COR-L47 (cell line): ENCODE measurements around the gene TEX53.

Experiments
- DNase-seq: peaks from one replicate; lab custom pipeline; 2025; lab: John Stamatoyannopoulos, UW

TEX53 gene

DNA sequence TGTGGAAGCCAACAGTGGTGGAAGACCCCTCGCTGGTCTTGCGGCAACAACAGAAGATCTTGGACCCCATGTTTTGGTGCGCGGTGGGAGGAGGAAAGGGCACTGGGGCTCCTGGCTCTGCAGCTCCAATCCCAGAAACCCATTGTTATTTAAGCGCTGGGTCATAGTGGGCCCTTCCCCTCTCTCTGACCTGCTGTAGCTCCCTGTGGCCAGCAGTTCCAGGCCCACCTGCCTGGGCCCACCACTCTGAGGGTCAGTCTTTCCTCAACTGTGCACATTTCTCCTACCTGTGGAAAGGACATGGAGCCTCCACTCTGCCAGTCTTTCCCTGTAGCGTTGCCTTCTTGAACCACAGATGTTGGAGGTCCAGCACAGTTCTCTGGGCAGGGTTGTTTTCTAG is at the start of gene TEX53:
TEX53 (minus strand) TSS at position 101 of the 400 bp plus-strand sequence; CDS start at position 70, 31 bp downstream.
- DNase-seq, result no peak

DNA sequence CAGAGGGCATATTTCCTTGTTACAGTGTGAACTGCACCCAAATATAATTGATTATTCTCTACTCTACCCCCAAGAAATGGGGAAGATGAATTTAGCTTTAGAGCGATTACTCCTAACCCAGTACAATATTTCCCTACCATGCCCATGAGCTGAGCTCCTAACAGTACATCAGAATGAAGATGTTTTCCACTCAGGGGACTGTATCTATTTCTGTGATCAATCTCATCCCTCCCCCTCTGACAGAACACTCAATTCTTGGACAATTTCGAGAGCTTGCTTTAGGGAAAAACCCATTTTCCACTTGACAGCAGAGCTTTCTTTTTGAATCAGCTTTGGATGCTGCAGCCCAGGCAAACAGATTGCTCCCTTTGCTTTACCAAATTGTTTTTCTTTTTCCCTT is 49.1 kb upstream of the TEX53 start:
- DNase-seq, result no peak

DNA sequence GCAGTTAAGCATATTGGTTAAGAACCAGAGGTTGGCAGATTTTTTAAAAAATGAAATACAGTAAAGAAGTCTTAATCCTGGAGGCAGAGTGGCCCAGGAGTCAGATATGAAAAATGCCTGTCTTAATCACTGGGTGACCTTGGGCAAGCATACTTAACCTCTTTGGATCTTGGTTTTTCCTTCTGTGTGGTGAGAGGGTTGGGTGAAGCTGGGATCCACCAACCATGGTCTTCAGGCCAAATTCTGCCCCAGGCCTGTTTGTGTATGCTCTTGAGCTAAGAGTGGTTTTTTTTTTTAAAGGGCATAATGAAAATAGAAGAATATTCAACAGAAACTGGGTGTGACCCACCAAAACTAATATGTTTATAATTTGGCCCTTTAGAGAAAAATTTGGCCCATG is 44.4 kb upstream of the TEX53 start:
- DNase-seq, result no peak

DNA sequence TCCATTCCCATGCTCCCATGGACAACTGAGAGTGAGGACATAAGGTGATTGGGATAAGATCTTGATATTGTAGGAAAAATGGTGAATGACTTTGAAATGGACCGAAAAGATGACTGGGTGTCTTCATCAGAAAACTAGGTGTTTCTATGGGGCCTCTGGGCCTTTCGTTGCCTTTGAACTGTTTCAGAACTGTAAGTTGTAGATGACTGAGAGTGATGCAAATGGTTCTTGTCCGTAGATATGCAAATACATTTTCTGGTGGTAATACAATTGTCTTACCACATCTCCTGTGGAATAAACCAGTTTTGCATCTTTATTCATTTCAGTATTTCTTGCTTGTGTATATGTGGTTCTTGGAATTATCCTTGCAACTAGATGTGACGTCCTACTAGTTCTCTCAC is 40.3 kb upstream of the TEX53 start:
- DNase-seq, result no peak

DNA sequence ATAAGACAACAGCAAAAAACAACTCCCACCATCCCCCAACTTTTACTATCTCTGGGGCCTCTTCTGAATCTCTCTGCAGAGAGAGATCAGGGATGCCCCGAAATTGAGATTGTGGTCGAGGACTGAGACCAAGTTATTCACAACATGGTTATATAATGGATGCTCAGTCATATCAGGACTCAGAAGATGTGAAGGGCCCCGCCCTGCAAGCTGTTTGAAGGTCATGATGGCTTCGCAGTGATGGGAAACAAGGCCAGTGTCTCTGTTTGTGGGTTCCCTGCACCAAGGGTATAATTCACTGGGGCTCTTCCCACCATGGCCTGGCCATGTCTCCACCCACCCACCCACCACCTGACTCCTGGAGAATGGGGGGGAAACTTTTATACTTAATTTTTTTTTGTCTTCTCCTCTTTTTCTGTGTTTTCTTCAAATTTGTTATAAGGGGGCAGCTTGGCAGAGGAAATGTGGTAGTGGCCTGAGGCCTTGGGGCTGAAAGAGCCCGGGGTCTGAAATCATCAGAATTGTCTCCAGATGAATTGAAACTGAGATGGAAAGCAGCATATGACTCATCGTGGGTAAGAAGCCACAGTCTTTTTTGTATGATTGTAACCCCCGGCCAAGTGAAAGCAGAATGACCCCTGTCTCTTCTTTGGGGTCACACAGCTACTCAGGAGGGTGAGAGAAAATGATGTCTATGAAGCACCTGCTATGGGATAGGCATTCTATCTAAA is 39.4 kb upstream of the TEX53 start:
- DNase-seq, result no peak

DNA sequence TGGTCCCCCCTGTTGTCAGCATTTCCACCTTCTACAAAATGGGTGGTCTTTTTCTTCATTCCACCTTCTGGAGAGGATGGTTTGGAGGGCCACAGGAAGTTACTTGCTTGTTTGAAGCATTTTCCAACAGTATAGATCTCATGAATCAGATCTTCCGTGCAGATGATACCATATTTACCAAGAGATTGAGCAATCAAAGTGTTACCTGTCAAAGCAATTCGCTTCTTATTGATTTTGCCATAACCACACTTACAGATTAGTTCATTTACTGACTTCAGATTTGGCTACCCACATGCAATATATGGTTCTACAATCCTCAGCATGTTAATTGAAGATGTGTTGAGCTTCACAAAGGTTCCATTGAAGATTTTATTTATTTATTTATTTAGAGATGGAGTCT is 38.3 kb upstream of the TEX53 start:
- no peak for DNase-seq

DNA sequence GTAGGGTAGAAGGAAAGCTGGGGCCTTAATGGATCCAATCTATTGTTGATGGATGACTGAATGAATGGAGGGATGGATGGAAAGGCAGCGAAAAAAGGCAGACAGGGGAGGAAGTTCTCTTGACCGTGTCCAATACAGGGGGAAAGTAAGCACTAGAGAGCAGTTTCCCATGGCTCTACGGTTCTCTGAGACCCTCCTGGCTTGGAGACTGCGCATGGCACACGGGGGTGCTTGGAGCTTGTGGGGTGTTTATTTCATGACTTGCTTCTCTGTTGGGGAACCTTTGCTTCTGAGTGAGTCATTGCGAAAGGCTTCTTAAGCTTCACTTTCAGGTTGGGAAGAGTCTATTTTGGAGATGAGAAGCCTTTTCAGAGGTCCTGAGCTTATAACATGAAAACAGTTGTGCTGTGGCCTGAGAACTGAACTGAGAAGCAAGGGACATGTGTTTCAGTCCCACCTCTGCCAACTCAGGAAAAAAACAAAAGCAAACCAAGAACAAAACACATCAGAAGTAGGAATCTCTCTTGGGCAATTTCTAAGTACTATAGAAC is 37.2 kb upstream of the TEX53 start:
- DNase-seq, result no peak

DNA sequence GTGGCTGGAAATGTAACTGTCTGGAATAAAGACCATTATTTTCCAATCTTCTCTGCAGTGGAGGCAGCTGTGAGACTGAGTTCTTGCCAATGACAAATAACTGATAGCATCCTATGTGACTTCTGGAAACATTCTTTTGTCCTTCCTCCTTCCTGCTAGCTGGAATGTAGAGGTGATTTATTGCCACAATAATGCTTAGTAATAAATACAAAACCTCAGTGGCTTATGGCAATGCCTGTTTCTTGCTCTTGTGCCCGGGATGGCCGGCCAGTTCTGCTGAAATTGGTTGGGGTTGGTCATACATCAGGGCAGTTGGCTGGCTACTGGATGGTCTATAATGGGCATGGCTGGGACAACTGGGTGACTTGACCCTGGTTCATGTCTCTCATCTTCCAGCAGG is 36.5 kb upstream of the TEX53 start:
- no peak for DNase-seq

DNA sequence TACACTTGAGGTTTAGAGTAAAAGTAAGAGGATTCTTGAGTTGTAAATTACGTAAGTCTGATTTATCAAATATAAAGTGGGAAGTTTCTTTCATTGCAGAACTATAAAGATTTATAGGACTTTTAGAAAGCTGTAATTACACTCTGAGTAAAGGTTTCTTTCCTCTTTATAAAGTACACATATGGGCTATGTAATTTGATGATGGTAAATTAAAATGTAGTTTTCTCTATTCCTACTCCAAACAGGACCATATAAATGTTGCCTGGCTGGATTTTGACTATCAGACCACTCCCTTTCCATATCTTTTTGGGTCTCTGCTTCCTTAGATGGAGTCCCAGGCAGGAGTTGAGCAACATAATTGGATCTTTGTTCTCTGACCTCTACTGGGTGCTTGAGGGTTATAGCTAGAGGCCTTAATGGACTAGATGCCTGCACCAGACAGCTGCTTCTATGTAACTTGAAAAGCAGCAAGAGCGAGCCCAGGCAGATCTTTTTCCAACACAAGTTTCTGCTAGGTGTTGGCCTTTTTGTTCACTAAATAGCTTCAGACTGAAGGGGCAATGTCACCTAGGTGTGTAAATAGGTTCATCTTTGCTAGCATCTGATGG is 35.7 kb upstream of the TEX53 start:
- no peak for DNase-seq

DNA sequence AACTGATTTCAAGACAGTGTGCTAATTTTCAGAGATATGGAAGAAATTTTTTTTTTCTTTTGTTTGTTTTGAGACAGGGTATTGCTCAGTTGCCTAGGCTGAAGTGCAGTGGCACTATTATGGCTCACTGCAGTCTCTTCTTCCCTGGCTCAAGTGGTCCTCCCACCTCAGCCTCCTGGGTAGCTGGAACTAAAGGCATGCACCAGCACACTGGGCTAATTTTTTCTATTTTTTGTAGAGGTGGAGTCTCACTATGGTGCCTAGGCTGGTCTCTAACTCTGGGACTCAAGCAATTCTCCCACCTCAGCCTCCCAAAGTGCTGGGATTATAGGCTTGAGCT is 34.3 kb upstream of the TEX53 start:
- no peak for DNase-seq

DNA sequence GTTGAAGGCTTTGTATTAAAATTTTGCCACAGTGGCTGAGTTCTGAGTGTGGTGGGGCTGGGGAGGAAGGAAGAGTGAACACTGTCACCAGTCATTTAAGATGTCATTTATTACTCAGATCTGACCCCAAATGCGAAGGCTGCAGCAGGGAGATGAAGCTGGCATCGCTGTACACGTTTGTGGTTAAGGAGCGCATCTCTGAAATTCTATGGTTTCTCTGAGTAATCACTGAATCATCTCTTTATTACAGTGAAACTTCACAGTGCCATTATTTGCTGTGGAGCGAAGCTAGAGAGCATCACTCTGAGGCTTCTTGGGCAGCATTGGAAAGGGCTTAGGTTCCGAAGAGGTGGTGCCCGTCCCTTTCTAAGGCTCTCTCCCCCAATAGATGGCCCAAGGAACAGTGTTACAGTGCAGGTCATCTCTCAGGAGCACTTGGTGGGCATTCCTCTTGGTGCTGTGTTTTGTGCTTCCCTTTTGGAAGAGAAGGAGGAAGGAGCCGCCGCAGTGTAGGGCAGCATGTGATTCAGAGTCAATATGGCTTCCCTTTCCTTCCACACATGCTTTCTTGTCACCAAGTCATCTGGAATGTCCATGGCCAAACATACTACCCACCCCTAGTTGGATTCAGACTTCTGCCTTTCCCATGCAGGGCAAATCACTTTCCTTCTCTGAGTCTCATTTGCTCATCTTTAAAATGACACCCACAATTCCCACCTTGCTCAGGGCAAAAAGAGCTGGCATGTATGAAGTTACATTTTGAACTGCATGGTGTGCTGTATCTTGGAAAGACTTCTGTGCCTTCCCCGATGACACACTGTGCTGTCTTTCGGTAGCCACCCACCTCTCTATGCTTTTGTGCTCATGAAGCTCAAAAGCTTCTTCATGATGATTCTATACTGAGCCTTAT is 33.7 kb upstream of the TEX53 start:
- DNase-seq, result no peak

DNA sequence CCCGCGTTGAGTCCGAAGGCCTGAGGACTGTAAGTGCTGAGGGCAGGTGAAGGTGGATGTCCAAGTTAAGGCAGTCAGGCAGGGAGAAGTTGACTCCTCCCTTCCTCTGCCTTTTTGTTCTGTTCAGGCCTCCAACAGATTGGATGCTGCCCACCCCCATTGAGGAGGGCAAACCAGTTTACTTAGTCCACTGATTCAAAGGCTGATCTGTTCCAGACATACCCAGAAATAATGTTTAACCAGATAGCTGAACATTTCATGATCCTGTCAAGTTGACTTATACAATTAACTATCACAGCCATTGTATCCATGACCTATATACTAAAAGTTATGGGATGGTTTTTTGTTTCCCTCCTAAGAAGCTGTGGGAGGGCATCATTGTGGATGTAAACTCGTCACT is 32.7 kb upstream of the TEX53 start:
- DNase-seq, result no peak

DNA sequence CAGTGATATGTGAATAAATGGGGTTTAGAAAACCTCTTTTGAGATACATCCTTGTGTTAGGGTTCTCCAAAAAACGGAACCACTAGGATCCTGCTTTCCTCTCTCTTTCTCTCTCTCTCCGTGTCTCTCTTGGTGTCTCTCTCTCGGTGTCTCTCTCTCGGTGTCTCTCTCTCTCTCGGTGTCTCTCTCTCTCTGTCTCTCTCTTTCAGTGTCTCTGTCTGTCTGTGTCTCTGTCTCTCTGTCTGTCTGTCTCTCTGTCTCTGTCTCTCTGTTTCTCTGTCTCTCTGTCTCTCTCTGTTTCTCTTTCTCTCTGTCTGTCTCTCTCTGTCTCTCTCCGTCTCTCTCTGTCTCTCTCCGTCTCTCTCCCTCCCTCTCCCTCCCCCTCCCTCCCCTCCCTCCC is 32.2 kb upstream of the TEX53 start:
- no peak for DNase-seq

DNA sequence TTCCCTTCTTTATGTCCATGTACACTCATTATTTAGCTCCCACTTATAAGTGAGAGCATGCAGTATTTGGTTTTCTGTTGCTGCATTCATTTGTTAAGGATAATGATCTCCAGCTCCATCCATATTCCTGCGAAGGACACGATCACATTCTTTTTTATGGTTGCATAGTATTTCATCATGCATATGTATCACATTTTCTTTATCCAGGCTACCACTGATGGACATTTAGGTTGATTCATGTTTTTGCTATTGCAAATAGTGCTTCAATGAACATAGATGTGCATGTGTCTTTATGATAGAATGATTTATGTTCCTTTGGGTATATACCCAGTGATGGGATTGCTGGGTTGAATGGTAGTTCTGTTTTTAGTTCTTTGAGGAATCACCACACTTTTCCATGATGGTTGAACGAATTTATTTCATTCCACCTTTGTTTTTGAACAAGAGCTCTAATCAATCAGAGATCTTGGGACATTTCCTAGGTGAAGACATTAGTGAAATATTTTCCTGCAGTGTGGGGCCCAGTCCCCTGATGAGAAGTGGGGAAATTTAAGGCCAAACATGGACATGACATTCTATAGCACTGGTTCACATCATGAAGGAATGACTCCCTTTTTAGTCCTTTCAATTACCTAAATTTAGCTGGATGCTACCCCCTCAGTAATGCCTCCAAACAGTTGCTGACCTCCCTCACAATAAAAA is 31.5 kb upstream of the TEX53 start:
- DNase-seq, result no peak

DNA sequence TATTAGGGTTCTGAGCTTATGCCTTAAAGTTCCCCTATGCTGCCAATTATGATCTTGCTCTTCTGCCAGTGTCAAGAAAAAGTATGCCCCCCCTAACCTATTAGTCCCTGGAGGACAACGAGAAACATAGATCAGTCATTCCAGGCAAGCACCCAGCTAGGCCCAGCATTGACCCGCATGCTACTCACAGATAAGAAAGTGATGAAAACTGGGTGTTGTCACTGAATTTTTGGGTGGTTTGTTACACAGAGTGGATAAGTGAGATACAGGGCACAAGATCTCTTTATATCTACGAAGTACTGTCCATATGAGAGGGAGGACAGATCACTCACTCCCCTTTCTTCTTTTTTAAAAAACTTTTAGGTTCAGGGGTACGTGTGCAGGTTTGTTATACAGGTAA is 30.8 kb upstream of the TEX53 start:
- DNase-seq, result no peak

DNA sequence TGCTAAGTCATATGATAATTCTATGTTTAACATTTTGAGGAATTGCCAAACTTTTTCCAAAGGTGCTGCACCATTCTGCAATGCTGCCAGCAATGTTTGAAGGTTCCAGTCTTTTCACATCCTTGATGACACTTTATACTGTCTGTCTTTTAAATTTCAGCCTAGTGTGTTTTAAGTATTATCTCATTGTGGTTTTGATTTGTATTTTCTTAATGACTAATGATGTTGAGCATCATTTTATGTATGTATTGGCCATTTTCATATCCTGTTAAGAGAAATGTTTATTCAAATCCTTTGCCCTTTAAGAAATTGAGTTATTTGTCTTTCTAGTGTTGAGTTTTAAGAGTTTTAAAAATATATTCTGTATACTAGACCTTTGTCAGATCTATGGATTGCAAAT is 29.4 kb upstream of the TEX53 start:
- no peak for DNase-seq

DNA sequence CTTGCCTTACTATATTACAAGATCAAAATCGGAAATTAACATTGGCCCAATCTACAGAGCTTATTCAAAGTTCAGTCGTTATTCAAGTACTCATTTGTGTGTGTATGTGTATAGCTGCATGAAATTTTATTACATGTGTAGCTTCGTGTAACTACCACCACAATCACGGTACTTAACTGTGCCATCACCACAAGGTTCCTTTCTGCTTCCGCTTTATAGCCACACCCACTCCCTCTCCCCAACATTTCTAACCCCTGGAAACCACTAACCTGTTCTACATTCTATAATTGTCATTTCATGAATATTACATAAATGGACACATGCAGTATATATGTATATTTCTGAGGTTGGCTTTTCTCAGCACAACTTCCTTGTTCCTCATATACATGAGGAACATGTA is 28.3 kb upstream of the TEX53 start:
- DNase-seq, result no peak

DNA sequence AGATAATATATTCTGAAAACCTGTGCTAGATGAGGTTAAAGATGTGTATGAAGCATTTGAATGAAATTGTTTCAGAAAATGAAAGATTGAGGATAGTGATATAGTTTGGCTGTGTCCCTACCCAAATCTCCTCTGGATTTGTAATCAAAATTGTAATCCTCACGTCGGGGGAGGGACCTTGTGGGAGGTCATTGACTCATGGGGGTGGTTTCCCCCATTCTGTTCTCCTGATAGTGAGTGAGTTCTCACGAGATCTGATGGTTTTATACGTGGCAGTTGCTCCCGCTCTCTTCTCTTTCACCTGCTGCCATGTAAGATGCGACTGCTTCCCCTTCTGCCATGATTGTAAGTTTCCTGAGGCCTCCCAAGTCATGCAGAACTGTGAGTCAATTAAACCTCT is 26.4 kb upstream of the TEX53 start:
- no peak for DNase-seq

DNA sequence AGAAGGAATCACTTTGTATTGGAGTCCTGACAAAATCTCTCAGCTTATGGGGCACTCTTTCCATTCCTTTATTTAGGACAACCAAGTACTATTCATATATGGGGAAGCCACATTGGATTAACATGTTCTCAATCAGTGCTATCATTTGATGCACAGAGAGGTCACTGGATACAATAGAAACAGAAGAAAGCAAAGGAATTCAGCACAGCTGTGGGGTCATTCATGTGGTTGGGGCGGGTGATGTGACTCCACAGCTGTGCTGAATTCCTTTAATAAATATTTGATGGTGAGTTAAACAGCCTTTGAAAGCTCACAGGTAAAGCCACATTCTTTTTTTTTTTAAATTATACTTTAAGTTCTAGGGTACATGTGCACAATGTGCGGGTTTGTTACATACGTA is 25.2 kb upstream of the TEX53 start:
- no peak for DNase-seq

DNA sequence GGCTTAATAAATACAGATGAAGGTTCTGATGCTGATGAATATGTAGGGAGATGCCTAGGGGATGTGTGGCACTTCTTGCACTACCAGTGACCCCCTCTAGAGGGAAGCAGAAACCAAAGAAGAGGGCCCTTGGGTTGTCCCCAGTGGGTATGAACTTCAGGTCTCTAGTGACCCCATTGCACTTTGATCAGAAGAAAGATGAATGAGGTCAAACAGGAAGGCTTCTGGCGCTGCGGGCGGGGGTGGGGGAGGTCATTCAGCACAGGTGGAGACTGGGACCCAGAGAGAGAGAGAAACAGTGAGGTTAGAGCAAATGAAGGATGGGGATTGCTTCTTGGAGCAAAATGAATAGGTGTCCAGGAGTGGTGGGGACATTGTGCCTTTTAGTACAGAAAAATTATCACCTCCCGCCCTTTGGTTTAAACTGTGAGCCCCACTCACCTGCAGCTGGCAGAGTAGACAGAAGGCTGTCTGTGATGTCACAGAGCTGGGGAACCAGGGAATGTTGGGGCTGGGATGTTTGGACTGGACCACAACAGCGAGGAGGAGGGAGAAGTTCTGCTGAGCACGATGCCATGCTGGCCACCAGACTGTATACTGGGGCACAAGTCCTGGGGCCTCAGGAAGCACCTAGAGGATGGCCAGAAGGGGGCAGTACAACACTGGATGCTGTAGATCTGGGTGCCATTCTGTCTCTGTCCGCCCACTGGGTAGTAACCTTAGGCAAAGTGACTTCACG is 24.2 kb upstream of the TEX53 start, which contains the start of gene TEX48:
TEX48 (minus strand) TSS at position 599 of the 739 bp plus-strand sequence. CDS start 10,469 bp downstream, outside the sequence.
- DNase-seq, result peak; percentile 77

DNA sequence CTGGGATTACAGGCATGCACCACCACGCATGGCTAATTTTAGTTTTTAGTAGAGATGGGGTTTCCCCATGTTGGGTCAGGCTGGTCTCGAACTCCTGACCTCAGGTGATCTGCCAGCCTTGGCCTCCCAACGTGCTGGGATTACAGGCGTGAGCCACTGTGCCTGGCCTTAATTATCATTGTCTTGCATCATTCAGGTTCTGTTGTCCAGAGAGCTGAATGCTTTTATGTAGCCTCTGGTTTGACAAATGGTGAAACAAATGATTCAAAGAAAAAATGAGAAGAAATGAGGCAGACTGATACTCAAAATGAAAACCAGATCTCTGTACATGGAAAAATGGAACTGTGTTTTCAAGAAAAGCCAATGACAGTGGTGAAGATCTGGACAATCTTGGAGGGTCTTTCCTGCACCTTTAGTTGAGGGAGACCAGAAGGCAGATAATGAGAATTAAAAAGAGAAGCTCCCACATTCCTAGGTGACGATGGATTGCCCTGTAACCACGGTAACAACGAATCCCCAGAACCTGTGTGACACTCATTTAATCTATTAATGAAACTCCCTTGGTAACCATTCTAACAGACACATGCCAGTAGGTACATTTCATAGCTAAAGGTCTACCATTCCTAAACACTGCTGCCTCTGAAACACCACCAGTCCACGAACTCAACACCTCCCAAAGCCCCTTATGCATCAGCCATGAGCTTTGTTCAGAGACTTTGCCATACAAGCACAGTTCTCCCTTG is 22.8 kb upstream of the TEX53 start:
- DNase-seq, result no peak
